GM20000 (cell line): ENCODE measurements around the gene HMGN2.
"Not testable (repeated sequence)": the region's sequence is repeated elsewhere in the genome, so short reads cannot be mapped to it uniquely, and the experiment has no call there.

ENCODE experiments used
- DNase-seq: peaks from one replicate; pipeline ENCODE4 v3.0.0; 2012; ENCODE audit warnings: low spot score
- CTCF ChIP-seq: IDR thresholded peaks from 2 replicates; pipeline ENCODE4 v1.5.1; 2012; ENCODE audit warnings: mild to moderate bottlenecking, control low read depth; ENCODE audit errors: extremely low read depth, missing control alignments

The HMGN2 gene

GRCh38 chr1:26493938-26494337 is 21.7 kb downstream of the HMGN2 start:
- no peak for DNase-seq
- TF ChIP-seq CTCF, result no peak

- DNase-seq, result no peak
- TF ChIP-seq CTCF, result no peak
These were observed 24.6 kb downstream of the HMGN2 start for GRCh38 chr1:26496861-26497260.

GRCh38 chr1:26498894-26499293 is 26.7 kb downstream of the HMGN2 start:
- TF ChIP-seq CTCF, result no peak
- no peak for DNase-seq

- DNase-seq, result peak; percentile 97
- TF ChIP-seq CTCF, result no peak
These were observed 28.4 kb downstream of the HMGN2 start for GRCh38 chr1:26500488-26501175.

- DNase-seq, result not testable (repeated sequence)
These were observed 38.5 kb downstream of the HMGN2 start for GRCh38 chr1:26510711-26511110.

GRCh38 chr1:26515836-26516235 is 43.6 kb downstream of the HMGN2 start:
- DNase-seq, result not testable (repeated sequence)

GRCh38 chr1:26516987-26517765 is 44.9 kb downstream of the HMGN2 start:
- no peak for DNase-seq
- no peak for TF ChIP-seq CTCF

GRCh38 chr1:26517766-26518049 is 45.5 kb downstream of the HMGN2 start:
- no peak for TF ChIP-seq CTCF
- no peak for DNase-seq
